Measurements from ENCODE around the gene DRAP1.

Gene DRAP1

GRCh38 chr11:65882120-65883057, 36.8 kb upstream of the DRAP1 start:
- no peak overlapping the region for H3K4me3 ChIP-seq (ENCODE audit: low read depth, low read length)
- TF ChIP-seq CTCF (IDR thresholded peaks at IDR 0.05; ENCODE audit: insufficient read depth, low read depth, low read length, missing control alignments) = no peak
- DNase-seq (ENCODE audit: low read depth) = no peak

- H3K4me3 ChIP-seq (ENCODE audit: low read depth, low read length) = no peak overlapping the region
- TF ChIP-seq CTCF (IDR thresholded peaks at IDR 0.05; ENCODE audit: insufficient read depth, low read depth, low read length, missing control alignments) = no peak
- DNase-seq (ENCODE audit: low read depth) = no peak
These were observed 36.0 kb upstream of the DRAP1 start for GRCh38 chr11:65883058-65883761.

GRCh38 chr11:65883786-65884715, 35.2 kb upstream of the DRAP1 start:
- TF ChIP-seq CTCF (IDR thresholded peaks at IDR 0.05; ENCODE audit: insufficient read depth, low read depth, low read length, missing control alignments) = no peak
- DNase-seq (ENCODE audit: low read depth) = no peak
- H3K4me3 ChIP-seq (ENCODE audit: low read depth, low read length) = no peak overlapping the region

GRCh38 chr11:65884716-65885092, 34.5 kb upstream of the DRAP1 start:
- no peak overlapping the region for H3K4me3 ChIP-seq (ENCODE audit: low read depth, low read length)

GRCh38 chr11:65885231-65885630, 34.0 kb upstream of the DRAP1 start:
- DNase-seq (ENCODE audit: low read depth) = no peak
- TF ChIP-seq CTCF (IDR thresholded peaks at IDR 0.05; ENCODE audit: insufficient read depth, low read depth, low read length, missing control alignments) = no peak
- H3K4me3 ChIP-seq (ENCODE audit: low read depth, low read length) = no peak overlapping the region

More at GRCh38 chr11:65884716-65885092, 34.5 kb upstream of the DRAP1 start:
- DNase-seq (ENCODE audit: low read depth) = peak; percentile 90
- peak; percentile 100 for TF ChIP-seq CTCF (IDR thresholded peaks at IDR 0.05; ENCODE audit: insufficient read depth, low read depth, low read length, missing control alignments)

GRCh38 chr11:65885808-65886536, 33.3 kb upstream of the DRAP1 start:
- no peak for DNase-seq (ENCODE audit: low read depth)
- no peak overlapping the region for H3K4me3 ChIP-seq (ENCODE audit: low read depth, low read length)
- TF ChIP-seq CTCF (IDR thresholded peaks at IDR 0.05; ENCODE audit: insufficient read depth, low read depth, low read length, missing control alignments) = no peak
